HG03103 (cell line): ENCODE results near the gene ABI3BP.
A peak's percentile ranks its signal among the peaks of the same experiment; 100 is the strongest.
"Not testable (repeated sequence)": the region's sequence is repeated elsewhere in the genome, so short reads cannot be mapped to it uniquely, and the experiment has no call there.

ENCODE experiments used
- ATAC-seq: cut with Tn5 transposase; IDR thresholded peaks from one replicate; pipeline ENCODE4 v1.9.1; 2021; ENCODE audit warnings: low read depth; ENCODE audit not compliant: unreplicated experiment

ABI3BP gene

DNA sequence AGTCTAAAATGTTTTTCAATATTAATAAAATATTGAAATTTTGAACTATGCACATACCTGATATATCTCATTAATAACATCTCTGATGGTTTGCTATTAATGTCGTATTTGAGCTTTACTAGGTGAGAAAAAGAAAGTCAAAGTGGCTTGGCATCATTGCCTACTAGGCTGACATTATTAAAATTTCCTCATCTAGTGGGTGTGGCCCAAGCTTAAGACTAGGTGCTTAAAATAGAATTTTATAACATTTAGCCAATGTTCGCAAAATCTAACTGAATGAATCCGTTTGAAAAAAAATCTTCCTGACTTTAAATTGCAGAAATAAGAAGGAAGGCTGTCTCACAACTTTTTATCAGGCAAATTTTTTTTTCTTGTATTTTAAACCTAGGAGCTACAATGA is 46.1 kb downstream of the ABI3BP start:
- no peak for ATAC-seq

DNA sequence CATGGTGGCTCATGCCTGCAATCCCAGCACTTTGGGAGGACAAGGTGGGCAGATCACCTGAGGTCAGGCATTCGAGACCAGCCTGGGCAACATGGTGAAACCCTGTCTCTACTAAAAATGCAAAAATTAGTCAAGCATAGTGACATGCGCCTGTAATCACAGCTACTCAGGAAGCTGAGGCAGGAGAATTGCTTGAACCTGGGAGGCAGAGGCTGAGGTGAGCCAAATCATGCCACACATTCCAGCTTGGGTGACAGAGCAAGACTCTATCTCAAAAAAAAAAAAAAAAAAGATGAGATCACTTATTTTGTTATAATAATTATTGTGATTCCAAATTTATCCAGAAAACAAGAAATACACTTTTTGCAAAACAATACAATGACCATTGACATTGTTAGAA is 47.1 kb downstream of the ABI3BP start:
- not testable (repeated sequence) for ATAC-seq

DNA sequence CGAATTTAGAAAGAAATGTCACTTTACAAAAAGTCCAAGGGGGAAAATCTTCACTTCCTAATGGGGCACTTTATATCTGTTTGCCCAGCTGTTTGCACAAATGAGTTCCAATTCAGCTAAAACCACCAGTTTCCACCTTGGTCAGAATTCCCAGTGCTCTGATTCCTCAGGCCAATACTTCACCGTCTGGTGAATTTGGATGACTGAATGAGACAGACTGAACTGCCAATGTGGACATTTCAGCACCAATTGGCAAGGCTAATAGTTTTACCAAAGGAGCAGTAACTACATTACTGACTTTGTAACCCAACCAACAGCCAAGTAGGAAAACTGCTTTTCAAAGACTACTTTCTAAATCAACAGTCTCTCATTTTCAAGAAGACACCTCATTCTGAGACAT is 51.8 kb downstream of the ABI3BP start:
- ATAC-seq, result no peak

DNA sequence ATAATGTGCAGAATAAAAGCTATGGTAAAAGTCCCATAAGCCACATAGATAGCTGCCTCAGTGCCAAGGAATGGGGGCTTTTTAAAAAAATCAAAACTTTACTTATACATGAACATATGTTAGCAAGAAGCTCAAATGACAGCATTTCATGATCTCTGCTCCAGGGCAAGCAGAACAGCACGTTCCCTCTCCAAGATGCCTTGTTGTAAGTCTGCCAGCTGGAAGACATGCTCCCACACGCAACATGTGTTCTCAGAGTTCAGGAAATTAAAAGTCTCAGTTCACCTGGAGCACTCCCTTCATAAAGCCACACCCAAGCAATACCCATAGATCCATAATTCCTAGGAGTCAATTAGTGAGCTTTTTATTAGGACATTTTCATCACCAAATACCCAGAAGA is 52.2 kb downstream of the ABI3BP start:
- ATAC-seq, result no peak

- no peak for ATAC-seq
Measured at GRCh38 chr3:100936931-100937330, 56.3 kb downstream of the ABI3BP start.

DNA sequence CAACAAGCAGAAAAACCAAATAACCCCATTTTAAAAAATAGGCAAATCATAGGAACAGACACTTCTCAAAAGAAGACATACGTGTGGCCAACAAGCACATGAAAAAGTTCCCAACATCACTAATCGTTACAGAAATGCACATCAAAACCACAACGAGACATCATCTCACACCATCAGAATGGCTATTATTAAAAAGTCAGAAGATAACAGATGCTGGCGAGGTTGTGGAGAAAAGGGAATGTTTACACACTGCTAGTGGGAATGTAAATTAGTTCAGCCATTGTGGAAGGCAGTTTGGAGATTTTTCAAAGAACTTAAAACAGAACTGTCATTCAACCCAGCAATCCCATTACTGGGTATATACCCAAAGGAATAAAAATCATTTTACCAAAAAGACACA is 60.7 kb downstream of the ABI3BP start:
- no peak for ATAC-seq

GRCh38 chr3:100928638-100929428 is 64.4 kb downstream of the ABI3BP start:
- ATAC-seq, result no peak

GRCh38 chr3:100927775-100928174 is 65.4 kb downstream of the ABI3BP start:
- no peak for ATAC-seq

GRCh38 chr3:100915706-100916495 is 77.3 kb downstream of the ABI3BP start:
- no peak for ATAC-seq

GRCh38 chr3:100913870-100914648 is 79.2 kb downstream of the ABI3BP start:
- ATAC-seq, result no peak

- ATAC-seq, result no peak
Measured at GRCh38 chr3:100912976-100913545, 80.2 kb downstream of the ABI3BP start.

- no peak for ATAC-seq
Measured at GRCh38 chr3:100912571-100912970, 80.7 kb downstream of the ABI3BP start.

DNA sequence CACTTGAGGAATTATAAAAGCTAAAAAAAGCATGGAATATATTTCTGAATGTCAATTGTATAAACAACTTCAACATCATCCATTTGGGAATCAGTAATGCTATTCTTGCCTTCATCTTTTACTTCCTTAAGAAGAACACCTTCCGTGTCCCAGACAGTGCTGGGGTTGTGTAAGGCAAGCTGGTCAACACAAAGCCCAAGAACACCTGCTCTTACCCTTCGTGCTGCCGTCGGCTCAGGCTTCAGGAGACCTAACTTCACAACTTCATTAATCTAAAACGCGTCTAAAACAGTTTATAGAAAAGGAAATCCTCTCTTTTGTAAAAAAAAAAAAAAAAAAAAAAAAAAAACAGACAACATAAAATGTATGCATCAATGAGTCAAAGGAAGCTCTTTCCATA is 81.3 kb downstream of the ABI3BP start:
- ATAC-seq, result no peak

GRCh38 chr3:100910986-100911385 is 82.2 kb downstream of the ABI3BP start:
- no peak for ATAC-seq

DNA sequence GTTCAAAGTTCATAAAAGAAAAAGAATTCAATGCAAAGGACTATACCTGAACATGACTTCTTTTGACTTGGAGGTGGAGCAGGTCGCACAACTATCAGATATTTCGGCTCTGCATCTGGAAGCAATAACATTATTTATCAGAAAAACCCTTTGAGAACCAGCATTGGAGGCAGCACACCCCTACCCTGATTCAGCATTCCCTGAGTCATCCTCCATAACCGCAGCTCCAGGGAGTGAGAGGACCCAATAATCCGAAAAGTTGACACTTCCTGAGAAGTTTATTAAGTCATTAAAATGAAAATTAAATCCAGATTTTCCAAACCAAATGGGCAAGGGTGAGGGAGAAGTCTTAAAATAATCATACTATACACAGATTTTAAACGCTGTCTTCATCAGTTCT is 90.6 kb downstream of the ABI3BP start:
- ATAC-seq, result no peak

GRCh38 chr3:100900671-100901335 is 92.4 kb downstream of the ABI3BP start:
- ATAC-seq, result no peak

- ATAC-seq, result peak; percentile 75
Measured at GRCh38 chr3:100899440-100900091, 93.7 kb downstream of the ABI3BP start.

DNA sequence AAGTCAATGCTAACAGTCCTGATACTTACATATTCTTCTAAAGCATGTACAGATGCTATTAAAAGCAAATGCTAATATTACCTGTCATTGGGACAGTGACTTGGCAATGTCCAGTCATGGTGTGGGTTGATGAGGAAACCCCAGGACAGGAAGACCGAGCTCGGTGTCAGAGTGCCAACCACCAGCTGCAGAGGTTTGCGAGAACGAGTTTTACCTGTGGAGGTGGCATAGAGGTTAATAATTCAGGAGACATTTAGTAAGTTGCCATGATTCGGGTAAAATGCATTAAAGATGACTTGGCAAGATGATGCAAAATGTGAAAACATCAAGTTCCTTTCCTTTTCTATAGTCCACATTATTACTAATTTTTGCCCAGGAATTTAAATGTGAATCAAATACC is 94.5 kb downstream of the ABI3BP start:
- no peak for ATAC-seq

GRCh38 chr3:100896994-100897393 is 96.2 kb downstream of the ABI3BP start:
- no peak for ATAC-seq

- no peak for ATAC-seq
Measured at GRCh38 chr3:100893590-100893989, 99.6 kb downstream of the ABI3BP start.
